Testis (tissue), 3 donors: ENCODE measurements around the gene CD40LG. TPM values are rescaled to one million over a fixed set of nuclear protein-coding genes. Genes with fewer than 3 reads are reported as not detected.

Source experiments
- DNase-seq: peaks from one replicate; pipeline ENCODE4 v3.0.0-alpha.2; 2019
- H3K27ac ChIP-seq, 2 donors: fragments of 200-600 bp; sonication (generic); one replicate each; pipeline ENCODE4 v1.5.1; 2019
- H3K27me3 ChIP-seq: fragments of 200-600 bp; sonication (generic); one replicate; pipeline ENCODE4 v1.5.1; 2019
- H3K36me3 ChIP-seq: fragments of 200-600 bp; sonication (generic); one replicate; pipeline ENCODE4 v1.5.1; 2017; ENCODE audit warnings: low read depth; ENCODE audit errors: missing control alignments
- H3K4me1 ChIP-seq: fragments of 200-600 bp; sonication (generic); one replicate; pipeline ENCODE4 v1.5.1; 2019
- H3K4me3 ChIP-seq, 2 donors: fragments of 200-600 bp; sonication (generic); one replicate each; pipeline ENCODE4 v1.5.1; 2017 to 2019
- H3K9me3 ChIP-seq: fragments of 200-600 bp; sonication (generic); one replicate; pipeline ENCODE4 v1.5.1; 2017
- POLR2A ChIP-seq: fragments of 450-650 bp; IDR thresholded peaks from one replicate; pipeline ENCODE4 v1.6.1; 2017; ENCODE audit warnings: antibody characterized with exemption, mild to moderate bottlenecking, moderate library complexity
- WGBS, 2 donors: methylation state at CpG; one replicate each; pipeline ENCODE4 v1.1.5; 2018; 5-methylcytosine and 5-hydroxymethylcytosine counted together
- intact Hi-C: fragments of 100-400 bp; cut with DNase I; formaldehyde crosslinking; loops from one replicate; pipeline ENCODE4 v1.15.1; 2023; ENCODE audit warnings: low total_unique reads
- polyA plus RNA-seq: library from polyadenylated mRNA; stranded (reverse); fragments of 350-450 nt; fragmentation: Illumina TruSeq; extraction: RNeasy Lipid Tissue Mini Kit (QIAGEN cat#74804); gene quantifications from one replicate; pipeline ENCODE4 v1.2.3, GENCODE V29; 2014; ENCODE audit warnings: low read depth, low replicate concordance; ENCODE audit not compliant: insufficient read depth
- total RNA-seq, 2 donors: library from RNA; depleted of rRNA; stranded (reverse); fragments of >200 nt; gene quantifications; one replicate each; pipeline ENCODE4 v1.2.3, GENCODE V29; 2016
- TF ChIP-seq, protein P1 (sequence below), 3 experiments: fragments of 450-650 bp in 2 of 3; fragments of 200-600 bp in 1 of 3; sonication (generic) in 1 of 3; IDR thresholded peaks; one replicate each; pipeline ENCODE4 v1.5.1; 2016 to 2019; ENCODE audit warnings: antibody characterized with exemption in 3 of 3, mild to moderate bottlenecking in 2 of 3, moderate library complexity in 1 of 3

CD40LG gene
- total and polyA plus RNA-seq, 3 donors from 2014 or later, result 0.84 TPM; not detected in 2

DNA sequence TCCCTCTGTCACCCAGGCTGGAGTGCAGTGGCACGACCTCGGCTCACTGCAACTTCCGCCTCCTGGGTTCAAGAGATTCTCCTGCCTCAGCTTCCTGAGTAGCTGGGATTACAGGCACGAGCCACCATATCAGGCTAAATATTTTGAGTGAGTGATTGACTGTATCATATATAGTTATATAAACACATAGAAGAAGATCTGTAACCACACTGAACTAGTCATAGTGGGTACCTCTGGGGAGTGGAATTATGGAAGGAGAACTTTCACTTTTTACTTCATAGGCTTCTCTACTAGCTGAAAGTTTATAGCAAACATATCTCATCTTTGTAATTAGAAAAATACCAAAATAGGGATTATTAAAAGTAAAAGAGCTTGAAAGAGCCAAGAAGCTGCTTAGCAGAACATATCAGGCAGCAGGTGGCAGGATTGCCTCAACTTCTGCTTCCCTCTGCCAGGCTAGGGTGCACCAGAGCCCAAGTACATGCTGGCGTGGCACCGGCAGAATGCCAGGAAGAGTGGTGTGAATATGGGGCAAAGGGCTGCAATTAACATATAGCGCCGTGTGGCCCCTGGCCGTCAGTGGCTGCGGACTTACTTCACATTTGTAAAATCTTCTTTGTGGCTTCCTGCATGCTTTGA lies 39.5 kb upstream of the CD40LG start:
- Histone ChIP-seq H3K4me1 (no peaks in the 10 kb centered on the region), H3K27ac (no peak overlapping the region), H3K9me3 (no peaks in the 10 kb centered on the region), H3K27me3 (no peaks in the 10 kb centered on the region), H3K4me3 (no peak overlapping the region), H3K36me3 (no peaks in the 10 kb centered on the region)
- intact Hi-C loops, result no loop called here
- TF ChIP-seq, protein P1, sequence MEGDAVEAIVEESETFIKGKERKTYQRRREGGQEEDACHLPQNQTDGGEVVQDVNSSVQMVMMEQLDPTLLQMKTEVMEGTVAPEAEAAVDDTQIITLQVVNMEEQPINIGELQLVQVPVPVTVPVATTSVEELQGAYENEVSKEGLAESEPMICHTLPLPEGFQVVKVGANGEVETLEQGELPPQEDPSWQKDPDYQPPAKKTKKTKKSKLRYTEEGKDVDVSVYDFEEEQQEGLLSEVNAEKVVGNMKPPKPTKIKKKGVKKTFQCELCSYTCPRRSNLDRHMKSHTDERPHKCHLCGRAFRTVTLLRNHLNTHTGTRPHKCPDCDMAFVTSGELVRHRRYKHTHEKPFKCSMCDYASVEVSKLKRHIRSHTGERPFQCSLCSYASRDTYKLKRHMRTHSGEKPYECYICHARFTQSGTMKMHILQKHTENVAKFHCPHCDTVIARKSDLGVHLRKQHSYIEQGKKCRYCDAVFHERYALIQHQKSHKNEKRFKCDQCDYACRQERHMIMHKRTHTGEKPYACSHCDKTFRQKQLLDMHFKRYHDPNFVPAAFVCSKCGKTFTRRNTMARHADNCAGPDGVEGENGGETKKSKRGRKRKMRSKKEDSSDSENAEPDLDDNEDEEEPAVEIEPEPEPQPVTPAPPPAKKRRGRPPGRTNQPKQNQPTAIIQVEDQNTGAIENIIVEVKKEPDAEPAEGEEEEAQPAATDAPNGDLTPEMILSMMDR (IDR thresholded peaks at IDR 0.05), result no peak
- no peak for TF ChIP-seq POLR2A
- DNase-seq, result peak; percentile 13
- 60 to 65% methylated on average over 10 of the region's 10 CpGs for WGBS, 2 donors

GRCh38 chrX:136616987-136617685 lies 30.8 kb upstream of the CD40LG start:
- no peaks in the 10 kb centered on the region for H3K9me3 ChIP-seq
- H3K4me1 ChIP-seq, result no peaks in the 10 kb centered on the region
- WGBS, 2 donors, result 91 to 93% methylated on average over 5 to 6 of the region's 6 CpGs
- no peaks in the 10 kb centered on the region for H3K27me3 ChIP-seq
- H3K4me3 ChIP-seq, result no peak overlapping the region
- H3K27ac ChIP-seq, result no peak overlapping the region
- H3K36me3 ChIP-seq, result no peaks in the 10 kb centered on the region
- DNase-seq, result no peak
- intact Hi-C loops, result no loop called here
- TF ChIP-seq, protein P1 (IDR thresholded peaks at IDR 0.05), result no peak
- no peak for TF ChIP-seq POLR2A

GRCh38 chrX:136619899-136620505 lies 28.0 kb upstream of the CD40LG start:
- DNase-seq, result no peak
- Histone ChIP-seq H3K27me3 (no peaks in the 10 kb centered on the region), H3K36me3 (no peaks in the 10 kb centered on the region), H3K4me1 (no peaks in the 10 kb centered on the region), H3K27ac (no peak overlapping the region), H3K4me3 (no peak overlapping the region), H3K9me3 (no peaks in the 10 kb centered on the region)
- intact Hi-C loops, result no loop called here
- WGBS, 2 donors, result 92 to 94% methylated on average over 12 to 14 of the region's 14 CpGs
- no peak for TF ChIP-seq POLR2A
- TF ChIP-seq, protein P1 (IDR thresholded peaks at IDR 0.05), result no peak

DNA sequence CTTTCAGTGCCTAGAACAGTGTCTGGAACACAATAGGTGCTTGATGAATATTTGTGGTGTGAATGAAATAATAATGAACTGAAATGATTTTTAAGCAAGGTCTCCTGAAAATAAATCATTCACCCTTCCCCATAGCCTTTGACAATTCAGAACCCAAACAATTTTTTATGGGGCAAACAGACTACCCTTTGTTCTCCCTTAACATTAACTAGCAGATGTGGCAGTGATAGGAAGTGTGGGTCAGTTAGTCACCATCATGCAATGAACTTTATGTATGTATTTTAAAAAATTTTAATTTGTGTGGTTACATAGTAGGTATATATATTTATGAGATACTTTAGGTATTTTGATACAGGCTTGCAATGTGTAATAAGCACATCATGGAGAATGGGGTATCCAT lies 27.2 kb upstream of the CD40LG start:
- Histone ChIP-seq H3K27me3 (no peaks in the 10 kb centered on the region), H3K4me3 (no peak overlapping the region), H3K4me1 (no peaks in the 10 kb centered on the region), H3K27ac (no peak overlapping the region), H3K9me3 (no peaks in the 10 kb centered on the region), H3K36me3 (no peaks in the 10 kb centered on the region)
- no peak for DNase-seq
- intact Hi-C loops, result no loop called here
- TF ChIP-seq, protein P1 (IDR thresholded peaks at IDR 0.05), result no peak
- TF ChIP-seq POLR2A, result no peak
